ENCODE data around the gene VPS39. TPM values are rescaled to one million over a fixed set of nuclear protein-coding genes. Genes with fewer than 3 reads are reported as not detected.
A peak's percentile ranks its signal among the peaks of the same experiment; 100 is the strongest.

The VPS39 gene
- total and polyA plus RNA-seq, 9 of the 15 experiments (the other 6 are each of a cell fraction or from before 2014, with no cell fraction given), result 3.2 to 37.3 (median 21.8) TPM

DNA sequence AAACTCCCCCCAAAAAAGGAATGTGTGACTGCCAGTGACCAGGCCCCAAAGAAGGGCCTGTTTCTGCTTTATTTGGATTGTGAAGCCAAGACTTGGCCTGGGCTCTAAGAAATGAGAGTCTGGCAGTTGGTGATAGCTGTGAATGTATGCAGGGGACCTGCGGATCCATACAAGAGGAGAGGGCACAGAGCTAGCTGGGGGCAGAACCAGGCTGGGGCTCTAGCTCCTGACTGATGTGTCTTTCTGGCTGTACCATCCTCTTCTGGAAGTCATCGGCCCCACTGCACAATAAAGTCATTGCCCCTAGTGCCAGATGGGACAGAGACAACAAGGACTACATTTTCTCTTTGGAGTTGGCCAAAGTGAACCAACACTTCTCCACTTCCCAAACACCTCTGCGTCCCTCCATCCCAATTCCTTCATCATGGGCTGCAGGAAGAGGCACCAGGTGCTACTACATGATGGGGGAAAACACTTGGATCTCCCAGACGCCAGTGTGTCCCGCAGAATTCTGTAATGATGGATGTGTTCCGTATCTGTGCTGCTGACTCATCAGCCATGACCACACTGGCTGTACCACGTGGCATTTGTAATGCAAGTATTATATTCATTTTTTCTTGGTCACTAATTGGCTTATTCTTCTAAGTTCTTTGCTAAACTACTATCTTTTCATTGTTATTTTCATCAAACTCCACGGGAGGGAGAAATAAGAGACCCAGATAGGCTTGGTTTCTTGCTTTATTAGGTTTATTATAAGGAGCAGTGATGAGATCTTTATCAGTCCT lies 49.9 kb downstream of the VPS39 start (continued):
- TF ChIP-seq SMARCC2 (IDR thresholded peaks at IDR 0.05; ENCODE audit: low read depth), result peak; percentile 48; the same call in 1 of the 2 replicates
- no peak for TF ChIP-seq ZNF253 (CRISPR knock-in tag; conservative IDR thresholded peaks at IDR 0.05)
- TF ChIP-seq, protein P1, sequence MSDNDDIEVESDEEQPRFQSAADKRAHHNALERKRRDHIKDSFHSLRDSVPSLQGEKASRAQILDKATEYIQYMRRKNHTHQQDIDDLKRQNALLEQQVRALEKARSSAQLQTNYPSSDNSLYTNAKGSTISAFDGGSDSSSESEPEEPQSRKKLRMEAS (CRISPR knock-in tag; IDR thresholded peaks at IDR 0.05), result peak; percentile 78
- TF ChIP-seq SUPT5H (IDR thresholded peaks at IDR 0.05), result 0 out of 2 replicates have a peak, but pooled peaks have one; percentile 23
- no peak for TF ChIP-seq MBD2 (IDR thresholded peaks at IDR 0.05; ENCODE audit: borderline replicate concordance, low read depth)
- no peak for TF ChIP-seq STAT5A (IDR thresholded peaks at IDR 0.05; ENCODE audit: borderline replicate concordance, low read length)
- no peak for TF ChIP-seq FOXM1 (IDR thresholded peaks at IDR 0.05; ENCODE audit: low read depth)
- no peak for TF ChIP-seq FOXM1 (CRISPR knock-in tag; IDR thresholded peaks at IDR 0.05; ENCODE audit: low read depth)
- TF ChIP-seq CEBPB (tag; IDR thresholded peaks at IDR 0.05), result no peak
- TF ChIP-seq, protein P2, sequence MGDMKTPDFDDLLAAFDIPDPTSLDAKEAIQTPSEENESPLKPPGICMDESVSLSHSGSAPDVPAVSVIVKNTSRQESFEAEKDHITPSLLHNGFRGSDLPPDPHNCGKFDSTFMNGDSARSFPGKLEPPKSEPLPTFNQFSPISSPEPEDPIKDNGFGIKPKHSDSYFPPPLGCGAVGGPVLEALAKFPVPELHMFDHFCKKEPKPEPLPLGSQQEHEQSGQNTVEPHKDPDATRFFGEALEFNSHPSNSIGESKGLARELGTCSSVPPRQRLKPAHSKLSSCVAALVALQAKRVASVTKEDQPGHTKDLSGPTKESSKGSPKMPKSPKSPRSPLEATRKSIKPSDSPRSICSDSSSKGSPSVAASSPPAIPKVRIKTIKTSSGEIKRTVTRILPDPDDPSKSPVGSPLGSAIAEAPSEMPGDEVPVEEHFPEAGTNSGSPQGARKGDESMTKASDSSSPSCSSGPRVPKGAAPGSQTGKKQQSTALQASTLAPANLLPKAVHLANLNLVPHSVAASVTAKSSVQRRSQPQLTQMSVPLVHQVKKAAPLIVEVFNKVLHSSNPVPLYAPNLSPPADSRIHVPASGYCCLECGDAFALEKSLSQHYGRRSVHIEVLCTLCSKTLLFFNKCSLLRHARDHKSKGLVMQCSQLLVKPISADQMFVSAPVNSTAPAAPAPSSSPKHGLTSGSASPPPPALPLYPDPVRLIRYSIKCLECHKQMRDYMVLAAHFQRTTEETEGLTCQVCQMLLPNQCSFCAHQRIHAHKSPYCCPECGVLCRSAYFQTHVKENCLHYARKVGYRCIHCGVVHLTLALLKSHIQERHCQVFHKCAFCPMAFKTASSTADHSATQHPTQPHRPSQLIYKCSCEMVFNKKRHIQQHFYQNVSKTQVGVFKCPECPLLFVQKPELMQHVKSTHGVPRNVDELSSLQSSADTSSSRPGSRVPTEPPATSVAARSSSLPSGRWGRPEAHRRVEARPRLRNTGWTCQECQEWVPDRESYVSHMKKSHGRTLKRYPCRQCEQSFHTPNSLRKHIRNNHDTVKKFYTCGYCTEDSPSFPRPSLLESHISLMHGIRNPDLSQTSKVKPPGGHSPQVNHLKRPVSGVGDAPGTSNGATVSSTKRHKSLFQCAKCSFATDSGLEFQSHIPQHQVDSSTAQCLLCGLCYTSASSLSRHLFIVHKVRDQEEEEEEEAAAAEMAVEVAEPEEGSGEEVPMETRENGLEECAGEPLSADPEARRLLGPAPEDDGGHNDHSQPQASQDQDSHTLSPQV (IDR thresholded peaks at IDR 0.05), result peak; percentile 89
- TF ChIP-seq, protein P3, sequence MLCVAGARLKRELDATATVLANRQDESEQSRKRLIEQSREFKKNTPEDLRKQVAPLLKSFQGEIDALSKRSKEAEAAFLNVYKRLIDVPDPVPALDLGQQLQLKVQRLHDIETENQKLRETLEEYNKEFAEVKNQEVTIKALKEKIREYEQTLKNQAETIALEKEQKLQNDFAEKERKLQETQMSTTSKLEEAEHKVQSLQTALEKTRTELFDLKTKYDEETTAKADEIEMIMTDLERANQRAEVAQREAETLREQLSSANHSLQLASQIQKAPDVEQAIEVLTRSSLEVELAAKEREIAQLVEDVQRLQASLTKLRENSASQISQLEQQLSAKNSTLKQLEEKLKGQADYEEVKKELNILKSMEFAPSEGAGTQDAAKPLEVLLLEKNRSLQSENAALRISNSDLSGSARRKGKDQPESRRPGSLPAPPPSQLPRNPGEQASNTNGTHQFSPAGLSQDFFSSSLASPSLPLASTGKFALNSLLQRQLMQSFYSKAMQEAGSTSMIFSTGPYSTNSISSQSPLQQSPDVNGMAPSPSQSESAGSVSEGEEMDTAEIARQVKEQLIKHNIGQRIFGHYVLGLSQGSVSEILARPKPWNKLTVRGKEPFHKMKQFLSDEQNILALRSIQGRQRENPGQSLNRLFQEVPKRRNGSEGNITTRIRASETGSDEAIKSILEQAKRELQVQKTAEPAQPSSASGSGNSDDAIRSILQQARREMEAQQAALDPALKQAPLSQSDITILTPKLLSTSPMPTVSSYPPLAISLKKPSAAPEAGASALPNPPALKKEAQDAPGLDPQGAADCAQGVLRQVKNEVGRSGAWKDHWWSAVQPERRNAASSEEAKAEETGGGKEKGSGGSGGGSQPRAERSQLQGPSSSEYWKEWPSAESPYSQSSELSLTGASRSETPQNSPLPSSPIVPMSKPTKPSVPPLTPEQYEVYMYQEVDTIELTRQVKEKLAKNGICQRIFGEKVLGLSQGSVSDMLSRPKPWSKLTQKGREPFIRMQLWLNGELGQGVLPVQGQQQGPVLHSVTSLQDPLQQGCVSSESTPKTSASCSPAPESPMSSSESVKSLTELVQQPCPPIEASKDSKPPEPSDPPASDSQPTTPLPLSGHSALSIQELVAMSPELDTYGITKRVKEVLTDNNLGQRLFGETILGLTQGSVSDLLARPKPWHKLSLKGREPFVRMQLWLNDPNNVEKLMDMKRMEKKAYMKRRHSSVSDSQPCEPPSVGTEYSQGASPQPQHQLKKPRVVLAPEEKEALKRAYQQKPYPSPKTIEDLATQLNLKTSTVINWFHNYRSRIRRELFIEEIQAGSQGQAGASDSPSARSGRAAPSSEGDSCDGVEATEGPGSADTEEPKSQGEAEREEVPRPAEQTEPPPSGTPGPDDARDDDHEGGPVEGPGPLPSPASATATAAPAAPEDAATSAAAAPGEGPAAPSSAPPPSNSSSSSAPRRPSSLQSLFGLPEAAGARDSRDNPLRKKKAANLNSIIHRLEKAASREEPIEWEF (CRISPR knock-in tag; IDR thresholded peaks at IDR 0.05), result no peak
- TF ChIP-seq, protein P4, sequence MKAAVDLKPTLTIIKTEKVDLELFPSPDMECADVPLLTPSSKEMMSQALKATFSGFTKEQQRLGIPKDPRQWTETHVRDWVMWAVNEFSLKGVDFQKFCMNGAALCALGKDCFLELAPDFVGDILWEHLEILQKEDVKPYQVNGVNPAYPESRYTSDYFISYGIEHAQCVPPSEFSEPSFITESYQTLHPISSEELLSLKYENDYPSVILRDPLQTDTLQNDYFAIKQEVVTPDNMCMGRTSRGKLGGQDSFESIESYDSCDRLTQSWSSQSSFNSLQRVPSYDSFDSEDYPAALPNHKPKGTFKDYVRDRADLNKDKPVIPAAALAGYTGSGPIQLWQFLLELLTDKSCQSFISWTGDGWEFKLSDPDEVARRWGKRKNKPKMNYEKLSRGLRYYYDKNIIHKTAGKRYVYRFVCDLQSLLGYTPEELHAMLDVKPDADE (conservative IDR thresholded peaks at IDR 0.05; ENCODE audit: control insufficient read depth, low read depth, low read length), result no peak
- TF ChIP-seq CREM (IDR thresholded peaks at IDR 0.05; ENCODE audit: low read depth), result peak; percentile 56
- TF ChIP-seq, protein P5, sequence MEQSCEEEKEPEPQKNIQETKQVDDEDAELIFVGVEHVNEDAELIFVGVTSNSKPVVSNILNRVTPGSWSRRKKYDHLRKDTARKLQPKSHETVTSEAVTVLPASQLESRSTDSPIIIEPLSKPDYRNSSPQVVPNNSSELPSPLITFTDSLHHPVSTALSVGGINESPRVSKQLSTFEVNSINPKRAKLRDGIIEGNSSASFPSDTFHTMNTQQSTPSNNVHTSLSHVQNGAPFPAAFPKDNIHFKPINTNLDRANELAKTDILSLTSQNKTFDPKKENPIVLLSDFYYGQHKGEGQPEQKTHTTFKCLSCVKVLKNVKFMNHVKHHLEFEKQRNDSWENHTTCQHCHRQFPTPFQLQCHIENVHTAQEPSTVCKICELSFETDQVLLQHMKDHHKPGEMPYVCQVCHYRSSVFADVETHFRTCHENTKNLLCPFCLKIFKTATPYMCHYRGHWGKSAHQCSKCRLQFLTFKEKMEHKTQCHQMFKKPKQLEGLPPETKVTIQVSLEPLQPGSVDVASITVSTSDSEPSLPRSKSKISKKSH (CRISPR knock-in tag; IDR thresholded peaks at IDR 0.05), result no peak
- no peak for TF ChIP-seq SMC3 (conservative IDR thresholded peaks at IDR 0.05; ENCODE audit: insufficient read depth, low read depth, low read length)

All from K562 (cell line).